Mesenchymal stem cell (in vitro differentiated cells and primary cell): ENCODE data around the gene SSC5D.
A peak's percentile ranks its signal among the peaks of the same experiment; 100 is the strongest.

Experiments used
- DNase-seq: peaks from one replicate; pipeline ENCODE4 v3.0.0-alpha.2; 2013
- H2AFZ ChIP-seq: one replicate; pipeline ENCODE4 v1.6.1; 2013; ENCODE audit warnings: low read depth, mild to moderate bottlenecking, control low read depth, inconsistent platforms, low read length, moderate library complexity
- H2AK5ac ChIP-seq: 2 replicates; pipeline ENCODE4 v1.6.1; 2013; ENCODE audit warnings: low read length, moderate library complexity, mild to moderate bottlenecking, inconsistent platforms; ENCODE audit not compliant: severe bottlenecking
- H2BK120ac ChIP-seq: one replicate; pipeline ENCODE4 v1.6.1; 2013; ENCODE audit warnings: low read depth, mild to moderate bottlenecking, inconsistent platforms, low read length, moderate library complexity
- H2BK12ac ChIP-seq, 2 experiments: one replicate each; pipeline ENCODE4 v1.6.1; 2013; ENCODE audit warnings: inconsistent platforms in 2 of 2, low read length in 2 of 2, mild to moderate bottlenecking in 2 of 2, moderate library complexity in 2 of 2, control low read depth in 1 of 2
- H2BK15ac ChIP-seq: one replicate; pipeline ENCODE4 v1.6.1; 2013; ENCODE audit warnings: mild to moderate bottlenecking, low read depth, inconsistent platforms; ENCODE audit not compliant: poor library complexity, severe bottlenecking
- H2BK5ac ChIP-seq: 2 replicates; pipeline ENCODE4 v1.6.1; 2013; ENCODE audit warnings: low read depth, mild to moderate bottlenecking, low read length, control low read depth, inconsistent platforms; ENCODE audit not compliant: poor library complexity, severe bottlenecking
- H3K14ac ChIP-seq, 2 experiments: one replicate each; pipeline ENCODE4 v1.6.1; 2013; ENCODE audit warnings: inconsistent platforms in 2 of 2, low read length in 2 of 2, control low read depth in 1 of 2, mild to moderate bottlenecking in 1 of 2, moderate library complexity in 1 of 2
- H3K18ac ChIP-seq, 2 experiments: one replicate each; pipeline ENCODE4 v1.6.1; 2013; ENCODE audit warnings: inconsistent platforms in 2 of 2, low read length in 2 of 2, control low read depth in 1 of 2, low read depth in 1 of 2, mild to moderate bottlenecking in 1 of 2
- H3K23ac ChIP-seq, 2 experiments: one replicate each; pipeline ENCODE4 v1.6.1; 2013; ENCODE audit warnings: inconsistent platforms in 2 of 2, low read length in 2 of 2, mild to moderate bottlenecking in 2 of 2, moderate library complexity in 2 of 2, control low read depth in 1 of 2
- H3K27ac ChIP-seq: 2 replicates; pipeline ENCODE4 v1.5.1; 2013; ENCODE audit warnings: mild to moderate bottlenecking, moderate library complexity, low read length, control low read depth, inconsistent platforms; ENCODE audit not compliant: poor library complexity, severe bottlenecking
- H3K27me3 ChIP-seq, 2 experiments: 2 replicates each; pipeline versions ENCODE4 v1.6.1 to v1.7.0; 2013; ENCODE audit warnings: low read length in 2 of 2, mild to moderate bottlenecking in 2 of 2, moderate library complexity in 2 of 2, control low read depth in 1 of 2, inconsistent platforms in 1 of 2; ENCODE audit not compliant: control insufficient read depth in 1 of 2, insufficient read depth in 1 of 2
- H3K36me3 ChIP-seq, 2 experiments: 2 replicates each; pipeline versions ENCODE4 v1.6.1 to v1.7.0; 2013; ENCODE audit warnings: low read length in 2 of 2, control low read depth in 1 of 2, inconsistent platforms in 1 of 2, low read depth in 1 of 2, mild to moderate bottlenecking in 1 of 2; ENCODE audit not compliant: insufficient read depth in 2 of 2, control insufficient read depth in 1 of 2
- H3K4ac ChIP-seq, 2 experiments: one replicate each; pipeline ENCODE4 v1.6.1; 2013; ENCODE audit warnings: inconsistent platforms in 2 of 2, low read length in 2 of 2, mild to moderate bottlenecking in 2 of 2, moderate library complexity in 2 of 2, control low read depth in 1 of 2, low read depth in 1 of 2
- H3K4me1 ChIP-seq: 2 replicates; pipeline ENCODE4 v1.6.1; 2013; ENCODE audit warnings: low read depth, low read length, control low read depth; ENCODE audit not compliant: control insufficient read depth, insufficient read depth
- H3K4me2 ChIP-seq: 2 replicates; pipeline ENCODE4 v1.6.1; 2013; ENCODE audit warnings: low read length, mild to moderate bottlenecking, inconsistent platforms; ENCODE audit not compliant: poor library complexity, severe bottlenecking
- H3K4me3 ChIP-seq, 2 experiments: 2 replicates each; pipeline versions ENCODE4 v1.5.1 to v1.7.0; 2013; ENCODE audit warnings: low read length in 2 of 2, mild to moderate bottlenecking in 2 of 2, control low read depth in 1 of 2, low read depth in 1 of 2; ENCODE audit not compliant: insufficient read depth in 1 of 2
- H3K79me1 ChIP-seq: replicated peaks from 2 replicates; pipeline ENCODE4 v1.6.1; 2013; ENCODE audit warnings: mild to moderate bottlenecking, control low read depth, low read length, inconsistent platforms; ENCODE audit not compliant: poor library complexity, severe bottlenecking
- H3K9ac ChIP-seq: 2 replicates; pipeline ENCODE4 v1.7.0; 2013; ENCODE audit warnings: mild to moderate bottlenecking, low read length, moderate library complexity
- H3K9me3 ChIP-seq: 2 replicates; pipeline ENCODE4 v1.7.0; 2013; ENCODE audit warnings: mild to moderate bottlenecking, low read length; ENCODE audit not compliant: control insufficient read depth
- H4K8ac ChIP-seq: one replicate; pipeline ENCODE4 v1.6.1; 2013; ENCODE audit warnings: inconsistent platforms, mild to moderate bottlenecking, low read length, moderate library complexity
- H4K91ac ChIP-seq: one replicate; pipeline ENCODE4 v1.6.1; 2013; ENCODE audit warnings: mild to moderate bottlenecking, low read length, inconsistent platforms
- WGBS: methylation state at CpG from one replicate; pipeline ENCODE4 v1.1.7; 2013; ENCODE audit warnings: mixed read lengths; 5-methylcytosine and 5-hydroxymethylcytosine counted together

The SSC5D gene

DNA sequence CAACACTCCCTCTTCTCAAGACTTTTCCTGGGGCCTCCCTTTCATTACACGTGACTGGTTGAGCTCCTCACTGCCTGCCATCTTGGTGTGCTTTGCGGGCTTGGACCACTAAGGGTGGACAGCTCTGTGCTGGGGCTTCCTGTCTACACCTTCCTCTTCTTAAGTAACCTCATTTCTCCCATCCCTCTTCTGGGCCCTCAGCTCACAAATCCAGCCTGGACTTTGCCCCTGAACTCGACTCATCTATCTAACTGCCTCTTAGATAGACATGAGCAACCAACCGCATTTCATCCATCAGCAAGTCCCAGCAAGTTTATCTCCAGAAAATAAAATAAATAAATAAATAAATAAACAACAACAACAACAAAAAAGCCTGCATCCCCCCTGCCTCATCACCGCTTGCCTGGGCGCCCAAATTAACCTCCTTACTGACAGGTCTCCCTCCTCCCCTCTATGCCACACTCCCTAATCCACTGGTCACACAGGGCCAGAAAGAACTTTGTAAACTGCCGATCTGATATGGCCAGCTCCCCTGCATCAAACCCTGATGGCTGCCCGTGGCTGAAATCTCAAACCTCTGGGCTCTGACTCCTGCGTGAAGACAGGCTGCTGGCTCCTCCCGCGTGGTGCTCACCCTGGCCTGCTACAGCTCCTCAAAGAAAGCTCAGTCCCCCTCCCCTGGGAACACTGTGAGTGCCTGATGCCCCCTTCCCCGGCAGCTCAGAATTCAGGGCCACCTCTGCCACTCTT, 34.5 kb upstream of the SSC5D start:
- H2BK120ac ChIP-seq, result no peak overlapping the region
- peaks cover 16% of the 10 kb centered on the region for H3K79me1 ChIP-seq
- H2BK5ac ChIP-seq, result no peak overlapping the region
- H4K8ac ChIP-seq, result no peak overlapping the region
- no peak overlapping the region for H3K4me2 ChIP-seq
- H3K14ac ChIP-seq, result no peak overlapping the region
- no peak overlapping the region for H2AFZ ChIP-seq
- no peak overlapping the region for H3K4ac ChIP-seq
- no peak overlapping the region for H3K27ac ChIP-seq
- H3K23ac ChIP-seq, result no peak overlapping the region
- no peak overlapping the region for H3K9ac ChIP-seq
- DNase-seq, result no peak
- H3K36me3 ChIP-seq, result peaks cover 11 to 39% of the 10 kb centered on the region in 2 experiments
- no peaks in the 10 kb centered on the region for H3K9me3 ChIP-seq
- H3K18ac ChIP-seq, result no peak overlapping the region
- H2BK15ac ChIP-seq, result no peak overlapping the region
- no peak overlapping the region for H3K4me3 ChIP-seq
- H2BK12ac ChIP-seq, result no peak overlapping the region
- peaks cover 28 to 30% of the 10 kb centered on the region in 2 experiments for H3K27me3 ChIP-seq
- WGBS, result 90% methylated on average over 12 of the region's 12 CpGs
- H2AK5ac ChIP-seq, result no peak overlapping the region
- peaks cover 25% of the 10 kb centered on the region for H3K4me1 ChIP-seq
- no peak overlapping the region for H4K91ac ChIP-seq

DNA sequence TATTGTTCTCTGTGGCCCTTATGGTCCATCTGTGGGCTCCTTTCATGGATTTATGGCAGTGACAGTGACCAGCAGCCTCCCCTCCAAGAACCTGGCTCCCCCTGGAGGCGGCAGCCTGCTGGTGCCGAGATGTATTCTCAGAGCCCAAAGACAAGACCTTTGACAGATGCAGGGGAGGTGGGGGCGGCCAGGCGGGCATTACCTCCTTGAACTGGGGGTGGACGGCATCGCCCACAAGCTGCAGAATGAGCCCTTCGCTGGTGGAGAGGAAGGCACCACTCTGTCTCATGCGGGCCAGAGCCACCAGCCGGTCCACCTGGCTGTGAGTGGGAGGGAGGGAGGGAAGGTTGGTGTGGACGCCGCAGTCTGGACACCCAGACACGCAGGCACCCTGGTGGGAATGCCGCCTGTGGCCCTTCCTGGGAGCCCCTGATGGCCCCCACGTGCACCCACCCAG, 33.4 kb upstream of the SSC5D start:
- Histone ChIP-seq H3K27me3 (peaks cover 18 to 21% of the 10 kb centered on the region in 2 experiments), H3K4me1 (peaks cover 26% of the 10 kb centered on the region), H3K4me2 (no peak overlapping the region), H4K8ac (no peak overlapping the region), H3K18ac (no peak overlapping the region), H4K91ac (no peak overlapping the region), H3K4me3 (no peak overlapping the region), H3K23ac (no peak overlapping the region), H2BK120ac (no peak overlapping the region), H2BK15ac (no peak overlapping the region), H2AK5ac (no peak overlapping the region), H3K36me3 (peaks cover 11 to 39% of the 10 kb centered on the region in 2 experiments), H3K79me1 (peaks cover 17% of the 10 kb centered on the region), H3K9me3 (no peaks in the 10 kb centered on the region), H3K14ac (no peak overlapping the region), H2BK5ac (no peak overlapping the region), H2AFZ (no peak overlapping the region), H3K27ac (no peak overlapping the region), H3K9ac (no peak overlapping the region), H2BK12ac (no peak overlapping the region), H3K4ac (no peak overlapping the region)
- whole genome bisulfite sequencing, result 63% methylated on average over 14 of the region's 14 CpGs
- peak; percentile 48 for DNase-seq

DNA sequence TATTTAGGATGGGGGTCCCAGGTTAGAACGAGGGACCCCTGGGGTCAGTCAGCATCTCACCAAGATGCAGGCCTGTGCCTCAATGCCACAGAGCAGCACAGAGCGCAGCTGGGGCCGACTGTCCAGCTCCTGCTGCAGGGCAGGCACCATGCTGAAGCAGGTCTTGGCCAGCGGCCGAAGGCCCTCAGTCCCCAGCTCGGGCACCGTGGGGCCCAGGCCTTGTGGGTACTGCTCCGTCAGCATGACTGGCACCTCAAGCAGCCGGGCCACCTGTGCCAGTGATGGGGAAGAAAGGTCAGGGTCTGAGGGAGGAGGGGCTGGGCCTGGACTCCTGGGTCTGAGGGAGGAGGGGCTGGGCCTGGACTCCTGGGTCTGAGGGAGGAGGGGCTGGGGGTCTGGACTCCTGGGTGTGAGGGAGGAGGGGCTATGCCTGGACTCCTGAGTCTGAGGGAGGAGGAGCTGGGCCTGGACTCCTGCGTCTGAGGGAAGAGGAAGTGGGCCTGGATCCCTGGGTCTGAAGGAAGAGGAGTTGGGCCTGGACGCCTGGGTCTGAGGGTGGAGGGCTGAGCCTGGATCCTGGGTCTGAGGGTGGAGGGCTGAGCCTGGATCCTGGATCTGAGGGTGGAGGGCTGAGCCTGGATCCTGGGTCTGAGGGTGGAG, 32.5 kb upstream of the SSC5D start:
- Histone ChIP-seq H3K9me3 (no peaks in the 10 kb centered on the region), H2BK12ac (no peak overlapping the region), H3K4me1 (peaks cover 29% of the 10 kb centered on the region), H3K4ac (no peak overlapping the region), H3K79me1 (peaks cover 17% of the 10 kb centered on the region), H2AFZ (no peak overlapping the region), H3K18ac (no peak overlapping the region), H3K23ac (no peak overlapping the region), H4K91ac (no peak overlapping the region), H4K8ac (no peak overlapping the region), H3K27ac (no peak overlapping the region), H2BK5ac (no peak overlapping the region), H3K4me3 (no peak overlapping the region), H2BK15ac (no peak overlapping the region), H3K4me2 (no peak overlapping the region), H2AK5ac (no peak overlapping the region), H3K27me3 (peaks cover 12 to 14% of the 10 kb centered on the region in 2 experiments), H3K9ac (no peak overlapping the region), H2BK120ac (no peak overlapping the region), H3K36me3 (peaks cover 11 to 39% of the 10 kb centered on the region in 2 experiments), H3K14ac (no peak overlapping the region)
- DNase-seq, result no peak
- 92% methylated on average over 11 of the region's 11 CpGs for WGBS

DNA sequence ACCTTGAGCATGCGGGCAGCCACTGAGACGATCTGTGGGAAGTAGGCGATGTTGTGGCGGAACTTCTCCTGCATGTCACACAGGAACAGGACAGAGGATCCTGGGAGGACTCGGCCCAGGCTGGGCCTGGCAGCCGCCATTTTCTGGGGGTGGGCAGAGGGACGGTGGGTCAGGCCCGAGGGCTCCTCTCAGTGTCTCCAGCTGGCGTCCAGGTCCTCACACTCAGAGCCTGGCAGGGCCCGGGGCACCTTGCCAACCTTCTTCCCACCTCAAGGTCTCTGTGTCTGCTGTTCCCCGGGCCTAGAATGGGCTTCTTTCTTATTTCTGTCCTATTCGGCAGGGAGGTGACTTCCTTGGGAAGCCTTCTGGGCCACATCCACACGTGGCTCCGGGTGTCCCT, 31.9 kb upstream of the SSC5D start:
- Histone ChIP-seq H4K91ac (no peak overlapping the region), H3K4me1 (peaks cover 28% of the 10 kb centered on the region), H3K79me1 (peaks cover 19% of the 10 kb centered on the region), H3K27ac (no peak overlapping the region), H2BK120ac (no peak overlapping the region), H3K36me3 (peaks cover 11 to 39% of the 10 kb centered on the region in 2 experiments), H3K27me3 (peaks cover 9 to 11% of the 10 kb centered on the region in 2 experiments), H2BK5ac (no peak overlapping the region), H3K4me3 (no peak overlapping the region), H4K8ac (no peak overlapping the region), H3K4me2 (no peak overlapping the region), H2AFZ (no peak overlapping the region), H2AK5ac (no peak overlapping the region), H2BK12ac (no peak overlapping the region), H3K14ac (no peak overlapping the region), H3K9ac (no peak overlapping the region), H3K18ac (no peak overlapping the region), H3K9me3 (no peaks in the 10 kb centered on the region), H3K4ac (no peak overlapping the region), H2BK15ac (no peak overlapping the region), H3K23ac (no peak overlapping the region)
- DNase-seq, result no peak
- WGBS, result 92% methylated on average over 14 of the region's 14 CpGs
